KMS-11 (cell line): ENCODE results near the gene TXLNG.

Experiments
- H2AFZ ChIP-seq: fragments of 200-600 bp; sonication (generic); 2 replicates; pipeline ENCODE4 v1.6.1; 2016; ENCODE audit warnings: antibody characterized with exemption, mixed run types, low read depth
- H3K27ac ChIP-seq: fragments of 200-600 bp; sonication (generic); 2 replicates; pipeline ENCODE4 v1.6.1; 2016; ENCODE audit warnings: mild to moderate bottlenecking, mixed run types
- H3K27me3 ChIP-seq: fragments of 200-600 bp; sonication (generic); 2 replicates; pipeline ENCODE4 v1.6.1; 2017; ENCODE audit warnings: mild to moderate bottlenecking, low read depth, mixed run types, moderate library complexity; ENCODE audit not compliant: insufficient read depth
- H3K36me3 ChIP-seq: fragments of 200-600 bp; sonication (generic); 2 replicates; pipeline ENCODE4 v1.6.1; 2017; ENCODE audit warnings: mild to moderate bottlenecking, mixed run types; ENCODE audit not compliant: insufficient read depth
- H3K4me1 ChIP-seq: fragments of 200-600 bp; sonication (generic); 2 replicates; pipeline ENCODE4 v1.6.1; 2016; ENCODE audit warnings: mild to moderate bottlenecking, low read depth, mixed run types; ENCODE audit not compliant: poor library complexity, severe bottlenecking
- H3K4me2 ChIP-seq: fragments of 200-600 bp; sonication (generic); 2 replicates; pipeline ENCODE4 v1.7.0; 2016; ENCODE audit warnings: mild to moderate bottlenecking, mixed run types
- H3K4me3 ChIP-seq: fragments of 200-600 bp; sonication (generic); IDR thresholded peaks from 2 replicates; pipeline ENCODE4 v1.6.1; 2017; ENCODE audit warnings: low read depth, low read length, mixed read lengths; ENCODE audit not compliant: insufficient read depth
- H3K79me2 ChIP-seq: fragments of 200-600 bp; sonication (generic); 2 replicates; pipeline ENCODE4 v1.6.1; 2016; ENCODE audit warnings: low read depth, mixed run types; ENCODE audit not compliant: insufficient read depth
- H3K9ac ChIP-seq: fragments of 200-600 bp; sonication (generic); 2 replicates; pipeline ENCODE4 v1.6.1; 2016; ENCODE audit warnings: mild to moderate bottlenecking, mixed run types
- H4K20me1 ChIP-seq: fragments of 200-600 bp; sonication (generic); 2 replicates; pipeline ENCODE4 v1.6.1; 2016; ENCODE audit warnings: mild to moderate bottlenecking, mixed run types; ENCODE audit not compliant: insufficient read depth
- TF ChIP-seq, protein P1 (sequence below): fragments of 200-600 bp; sonication (generic); conservative IDR thresholded peaks from 2 replicates; pipeline ENCODE4 v1.6.1; 2017; ENCODE audit warnings: low read depth, mild to moderate bottlenecking, antibody characterized with exemption, low read length, moderate library complexity, mixed read lengths

The TXLNG gene

DNA sequence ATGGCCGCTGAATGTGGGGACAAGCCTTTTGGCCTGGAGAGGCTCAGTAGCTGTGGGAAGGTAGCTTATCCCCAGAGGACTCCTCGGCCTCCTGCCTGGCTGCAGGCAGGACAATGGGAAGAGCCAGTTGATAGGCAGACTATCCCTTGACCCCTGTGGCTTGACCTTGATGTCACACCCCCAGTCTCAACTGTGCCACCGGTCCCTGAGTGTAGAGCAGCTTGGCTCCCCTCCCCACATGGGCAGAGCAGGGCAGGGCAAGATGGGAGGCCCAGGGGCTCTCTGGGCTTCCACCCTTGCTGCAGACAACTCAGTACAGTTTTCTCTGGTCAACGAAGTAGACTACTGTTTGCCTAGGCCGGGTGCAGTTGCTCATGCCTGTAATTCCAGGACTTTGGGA lies 41.2 kb upstream of the TXLNG start:
- no peaks in the 10 kb centered on the region for H3K4me1 ChIP-seq
- TF ChIP-seq, protein P1, sequence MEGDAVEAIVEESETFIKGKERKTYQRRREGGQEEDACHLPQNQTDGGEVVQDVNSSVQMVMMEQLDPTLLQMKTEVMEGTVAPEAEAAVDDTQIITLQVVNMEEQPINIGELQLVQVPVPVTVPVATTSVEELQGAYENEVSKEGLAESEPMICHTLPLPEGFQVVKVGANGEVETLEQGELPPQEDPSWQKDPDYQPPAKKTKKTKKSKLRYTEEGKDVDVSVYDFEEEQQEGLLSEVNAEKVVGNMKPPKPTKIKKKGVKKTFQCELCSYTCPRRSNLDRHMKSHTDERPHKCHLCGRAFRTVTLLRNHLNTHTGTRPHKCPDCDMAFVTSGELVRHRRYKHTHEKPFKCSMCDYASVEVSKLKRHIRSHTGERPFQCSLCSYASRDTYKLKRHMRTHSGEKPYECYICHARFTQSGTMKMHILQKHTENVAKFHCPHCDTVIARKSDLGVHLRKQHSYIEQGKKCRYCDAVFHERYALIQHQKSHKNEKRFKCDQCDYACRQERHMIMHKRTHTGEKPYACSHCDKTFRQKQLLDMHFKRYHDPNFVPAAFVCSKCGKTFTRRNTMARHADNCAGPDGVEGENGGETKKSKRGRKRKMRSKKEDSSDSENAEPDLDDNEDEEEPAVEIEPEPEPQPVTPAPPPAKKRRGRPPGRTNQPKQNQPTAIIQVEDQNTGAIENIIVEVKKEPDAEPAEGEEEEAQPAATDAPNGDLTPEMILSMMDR, result no peak
- H3K27ac ChIP-seq, result no peak overlapping the region
- no peaks in the 10 kb centered on the region for H3K79me2 ChIP-seq
- no peaks in the 10 kb centered on the region for H4K20me1 ChIP-seq
- no peak overlapping the region for H3K9ac ChIP-seq
- H3K27me3 ChIP-seq, result no peaks in the 10 kb centered on the region
- H3K4me2 ChIP-seq, result no peak overlapping the region
- H3K4me3 ChIP-seq, result no peak overlapping the region
- H3K36me3 ChIP-seq, result no peaks in the 10 kb centered on the region
- H2AFZ ChIP-seq, result no peak overlapping the region

DNA sequence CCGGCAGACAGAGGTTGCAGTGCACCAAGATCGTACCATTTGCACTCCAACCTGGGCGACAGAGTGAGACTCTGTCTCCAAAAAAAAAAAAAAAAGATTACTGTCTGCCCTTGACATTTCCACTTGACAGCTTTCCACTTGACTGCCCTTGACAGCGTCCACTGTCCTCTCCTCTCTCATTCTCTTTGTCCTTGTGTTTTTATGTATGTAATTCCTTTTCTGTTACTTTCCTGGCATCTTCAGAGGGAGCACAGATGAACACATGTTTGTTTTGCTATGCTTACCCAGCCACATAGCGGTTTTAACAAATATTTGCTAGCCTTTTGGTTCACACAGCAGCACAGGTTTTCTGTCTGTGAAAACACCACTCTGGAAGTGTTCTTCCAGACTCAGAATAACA lies 40.6 kb upstream of the TXLNG start:
- H3K4me3 ChIP-seq, result no peak overlapping the region
- H3K27ac ChIP-seq, result no peak overlapping the region
- no peak overlapping the region for H3K9ac ChIP-seq
- TF ChIP-seq, protein P1, result no peak
- no peaks in the 10 kb centered on the region for H4K20me1 ChIP-seq
- no peaks in the 10 kb centered on the region for H3K4me1 ChIP-seq
- no peaks in the 10 kb centered on the region for H3K79me2 ChIP-seq
- H3K36me3 ChIP-seq, result no peaks in the 10 kb centered on the region
- no peaks in the 10 kb centered on the region for H3K27me3 ChIP-seq
- no peak overlapping the region for H2AFZ ChIP-seq
- H3K4me2 ChIP-seq, result no peak overlapping the region

- H3K36me3 ChIP-seq, result no peaks in the 10 kb centered on the region
- H2AFZ ChIP-seq, result no peak overlapping the region
- H3K4me2 ChIP-seq, result no peak overlapping the region
- H3K4me1 ChIP-seq, result no peaks in the 10 kb centered on the region
- H4K20me1 ChIP-seq, result no peaks in the 10 kb centered on the region
- H3K9ac ChIP-seq, result no peak overlapping the region
- TF ChIP-seq, protein P1, result no peak
- H3K4me3 ChIP-seq, result no peak overlapping the region
- H3K79me2 ChIP-seq, result no peaks in the 10 kb centered on the region
- no peak overlapping the region for H3K27ac ChIP-seq
- no peaks in the 10 kb centered on the region for H3K27me3 ChIP-seq
These were observed 37.8 kb upstream of the TXLNG start for GRCh38 chrX:16748425-16748824.

- H3K27ac ChIP-seq, result no peak overlapping the region
- H2AFZ ChIP-seq, result no peak overlapping the region
- no peak overlapping the region for H3K4me2 ChIP-seq
- H3K36me3 ChIP-seq, result no peaks in the 10 kb centered on the region
- TF ChIP-seq, protein P1, result no peak
- H4K20me1 ChIP-seq, result no peaks in the 10 kb centered on the region
- H3K79me2 ChIP-seq, result no peaks in the 10 kb centered on the region
- H3K4me3 ChIP-seq, result no peak overlapping the region
- no peak overlapping the region for H3K9ac ChIP-seq
- H3K27me3 ChIP-seq, result no peaks in the 10 kb centered on the region
- H3K4me1 ChIP-seq, result peaks cover 6% of the 10 kb centered on the region
These were observed 36.1 kb upstream of the TXLNG start for GRCh38 chrX:16750136-16750535.
